HG03469 (cell line): ENCODE results near the gene FNIP1.
A peak's percentile ranks its signal among the peaks of the same experiment; 100 is the strongest.
"Not testable (repeated sequence)": the region's sequence is repeated elsewhere in the genome, so short reads cannot be mapped to it uniquely, and the experiment has no call there.

ENCODE experiments used
- ATAC-seq: cut with Tn5 transposase; IDR thresholded peaks from one replicate; pipeline ENCODE4 v1.9.1; 2021; ENCODE audit warnings: mild to moderate bottlenecking, moderate library complexity, moderate number of reproducible peaks; ENCODE audit not compliant: unreplicated experiment

The FNIP1 gene

GRCh38 chr5:131796793-131797693, at the start of gene FNIP1:
Gene FNIP1 (minus strand): TSS chr5:131797017. CDS start chr5:131796921, 96 bp downstream.
- ATAC-seq, result peak; percentile 87

GRCh38 chr5:131846536-131846935, 49.7 kb upstream of the FNIP1 start:
- ATAC-seq, result no peak

- no peak for ATAC-seq
These were observed 49.0 kb upstream of the FNIP1 start for GRCh38 chr5:131845828-131846227.

GRCh38 chr5:131842971-131843370, 46.2 kb upstream of the FNIP1 start:
- not testable (repeated sequence) for ATAC-seq

- not testable (repeated sequence) for ATAC-seq
These were observed 35.9 kb upstream of the FNIP1 start for GRCh38 chr5:131832702-131833101.

- ATAC-seq, result peak; percentile 67
These were observed 28.7 kb upstream of the FNIP1 start for GRCh38 chr5:131825404-131826013.

- no peak for ATAC-seq
These were observed 27.8 kb upstream of the FNIP1 start for GRCh38 chr5:131824631-131825030.

GRCh38 chr5:131821221-131821620, 24.4 kb upstream of the FNIP1 start:
- no peak for ATAC-seq

GRCh38 chr5:131818001-131818724, 21.3 kb upstream of the FNIP1 start:
- ATAC-seq, result no peak

GRCh38 chr5:131814990-131815389, 18.2 kb upstream of the FNIP1 start:
- ATAC-seq, result no peak

- no peak for ATAC-seq
These were observed 15.7 kb upstream of the FNIP1 start for GRCh38 chr5:131812371-131813160.

- ATAC-seq, result no peak
These were observed 13.9 kb upstream of the FNIP1 start for GRCh38 chr5:131810510-131811249.

GRCh38 chr5:131795879-131796792, 681 bp downstream of the FNIP1 start:
- ATAC-seq, result peak; percentile 2

- no peak for ATAC-seq
These were observed 1.6 kb downstream of the FNIP1 start for GRCh38 chr5:131795228-131795627.

- ATAC-seq, result no peak
These were observed 2.2 kb downstream of the FNIP1 start for GRCh38 chr5:131794586-131794985.

- no peak for ATAC-seq
These were observed 3.9 kb downstream of the FNIP1 start for GRCh38 chr5:131792896-131793295.

- ATAC-seq, result no peak
These were observed 5.0 kb downstream of the FNIP1 start for GRCh38 chr5:131791866-131792265.

- ATAC-seq, result no peak
These were observed 6.3 kb downstream of the FNIP1 start for GRCh38 chr5:131790550-131790949.

- no peak for ATAC-seq
These were observed 7.1 kb downstream of the FNIP1 start for GRCh38 chr5:131789765-131790164.
